LNCaP clone FGC (cell line): Measurements from ENCODE around the gene THPO.

ENCODE experiments used
- DNase-seq: peaks from one replicate; pipeline ENCODE4 v3.0.0-alpha.2; 2011; ENCODE audit warnings: low read depth
- H3K4me3 ChIP-seq: 2 replicates; pipeline ENCODE4 v1.5.1; 2011; ENCODE audit warnings: mild to moderate bottlenecking, low read depth, low read length, control low read depth
- CTCF ChIP-seq: IDR thresholded peaks from 2 replicates; pipeline ENCODE4 v1.5.1; 2012; ENCODE audit warnings: mild to moderate bottlenecking; ENCODE audit not compliant: control insufficient read depth, insufficient read depth; ENCODE audit errors: extremely low read depth

THPO gene

DNA sequence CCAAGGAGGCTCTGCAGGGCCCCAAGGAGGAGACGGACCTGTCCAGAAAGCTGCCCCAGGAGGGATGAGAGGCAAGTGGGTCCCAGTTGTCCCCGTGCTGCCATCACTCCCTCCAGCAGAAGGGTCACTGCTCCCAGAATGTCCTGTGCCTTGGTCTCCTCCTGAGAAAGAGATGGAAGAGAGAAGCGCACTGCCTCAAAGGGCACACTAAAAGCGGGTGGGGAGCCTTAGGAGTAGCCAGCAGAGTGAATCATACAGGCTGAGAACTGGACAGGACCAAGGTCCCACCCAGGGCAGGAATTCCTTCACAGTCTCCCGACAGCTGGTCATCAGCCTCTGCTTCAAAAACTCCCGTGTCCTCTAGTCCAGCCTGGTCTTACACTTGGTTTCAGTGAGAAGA is 4.6 kb downstream of the THPO start:
- DNase-seq: no peak
- no peak overlapping the region for H3K4me3 ChIP-seq
- no peak for TF ChIP-seq CTCF

DNA sequence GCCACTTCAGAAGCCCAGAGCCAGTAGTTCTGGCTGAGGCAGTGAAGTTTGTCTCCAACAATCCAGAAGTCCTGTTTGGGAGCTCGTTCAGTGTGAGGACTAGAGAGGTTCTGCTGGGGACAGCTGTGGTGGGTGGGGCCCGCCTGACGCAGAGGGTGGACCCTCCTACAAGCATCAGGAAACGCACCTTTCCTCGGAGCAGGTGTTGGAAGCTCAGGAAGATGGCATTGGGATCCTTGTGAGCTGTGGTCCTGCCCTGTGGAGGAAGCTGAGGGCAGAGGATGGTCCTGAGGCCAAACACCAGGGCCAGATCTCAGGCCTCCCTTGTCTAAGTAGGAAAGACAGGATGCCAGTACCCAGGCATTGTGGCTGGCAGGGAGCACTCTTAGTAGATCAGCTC is 5.1 kb downstream of the THPO start:
- TF ChIP-seq CTCF: no peak

DNA sequence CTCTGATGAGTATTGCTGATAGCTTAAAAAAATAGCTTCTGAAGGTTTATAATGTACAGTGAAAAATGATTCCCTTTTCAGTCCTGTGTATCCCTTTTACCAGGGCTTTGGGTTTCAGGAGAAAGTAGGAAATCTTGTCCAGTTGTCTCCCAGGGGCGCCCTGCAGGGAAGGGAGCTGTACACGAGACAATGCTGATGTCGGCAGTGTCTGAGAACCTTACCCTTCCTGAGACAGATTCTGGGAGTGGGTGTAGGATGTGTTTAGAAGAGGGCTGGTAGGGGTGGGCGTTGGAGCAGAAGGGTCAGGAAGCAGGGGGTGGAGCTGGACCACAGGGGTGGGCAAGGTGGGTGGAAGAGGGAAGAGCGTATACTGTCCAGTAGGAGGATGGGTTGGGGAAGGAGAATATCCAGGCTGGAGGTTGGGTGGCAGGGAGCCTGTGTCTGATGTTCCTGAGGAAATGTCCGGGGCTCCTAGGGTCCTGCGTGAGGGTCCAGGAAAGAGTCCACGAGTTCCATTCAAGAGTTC is 5.6 kb downstream of the THPO start:
- no peak overlapping the region for H3K4me3 ChIP-seq
- DNase-seq: no peak
- no peak for TF ChIP-seq CTCF

More for the DNA sequence above, 5.1 kb downstream of the THPO start:
- no peak overlapping the region for H3K4me3 ChIP-seq
- DNase-seq: no peak

GRCh38 chr3:184371570-184372018 is 6.4 kb downstream of the THPO start:
- H3K4me3 ChIP-seq: no peak overlapping the region
- TF ChIP-seq CTCF: peak; percentile 99
- DNase-seq: peak; percentile 94

- no peak for TF ChIP-seq CTCF
- no peak overlapping the region for H3K4me3 ChIP-seq
- no peak for DNase-seq
These were observed 9.3 kb downstream of the THPO start for GRCh38 chr3:184368586-184369183.

DNA sequence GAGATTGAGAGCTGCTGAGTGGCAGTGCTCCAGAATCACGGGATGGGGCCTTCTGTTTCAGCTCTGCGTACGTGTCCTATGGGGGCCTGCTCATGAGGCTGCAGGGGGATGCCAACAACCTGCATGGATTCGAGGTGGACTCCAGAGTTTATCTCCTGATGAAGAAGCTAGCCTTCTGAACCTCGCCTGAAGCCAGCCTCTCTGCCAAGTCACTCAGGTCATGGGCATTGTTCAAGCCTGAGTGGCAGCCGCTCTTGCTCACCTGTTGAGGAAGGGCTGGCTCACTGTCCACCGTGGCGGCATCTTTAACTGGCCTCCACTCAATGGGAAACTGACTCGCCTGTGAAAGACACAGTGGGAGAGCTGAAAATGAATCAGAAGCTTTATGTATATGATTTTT is 9.9 kb downstream of the THPO start:
- H3K4me3 ChIP-seq: no peak overlapping the region
- TF ChIP-seq CTCF: no peak
- DNase-seq: no peak

DNA sequence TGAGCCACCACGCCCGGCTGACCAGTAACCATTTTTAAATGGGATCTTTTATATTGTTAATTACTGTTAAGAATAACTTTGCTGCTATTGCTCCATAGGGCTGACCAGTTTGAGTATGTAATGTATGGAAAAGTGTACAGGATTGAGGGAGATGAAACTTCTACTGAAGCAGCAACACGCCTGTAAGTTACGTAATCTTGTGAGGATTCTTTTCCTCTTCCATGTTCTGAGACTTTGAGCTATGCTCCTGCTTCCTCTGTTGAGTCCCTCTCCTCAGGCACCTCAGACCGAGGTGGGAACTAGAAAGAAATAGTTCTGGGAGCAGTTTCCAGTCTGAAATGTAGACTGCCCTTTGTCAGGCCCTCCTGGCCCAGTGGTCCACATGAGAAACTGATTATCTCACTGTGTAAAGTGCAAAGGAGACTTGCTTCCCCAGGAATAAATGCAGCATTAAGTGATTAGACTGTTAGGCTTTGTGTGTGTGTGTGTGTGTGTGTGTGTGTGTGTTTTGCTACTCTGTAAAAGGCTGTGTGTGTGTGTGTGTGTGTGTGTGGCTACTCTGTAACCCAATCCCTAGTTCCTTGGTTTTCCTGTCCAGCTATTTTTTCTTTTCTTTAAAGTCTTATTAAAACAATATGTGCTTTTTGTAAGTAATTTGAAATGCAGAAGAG is 11.3 kb downstream of the THPO start:
- TF ChIP-seq CTCF: no peak
- DNase-seq: no peak
- no peak overlapping the region for H3K4me3 ChIP-seq
